Stimulated activated CD8-positive, alpha-beta memory T cell treated with anti-CD3 and anti-CD28 coated beads, Interleukin-7, amount 100 ng/mL, for 1 hour (primary cell): Measurements from ENCODE around the gene MTHFSD.

Experiments
- DNase-seq, 2 donors: peaks; one replicate each; pipeline ENCODE4 v3.0.0-alpha.2; 2020; ENCODE audit warnings: low read depth in 2 of 2

MTHFSD gene

DNA sequence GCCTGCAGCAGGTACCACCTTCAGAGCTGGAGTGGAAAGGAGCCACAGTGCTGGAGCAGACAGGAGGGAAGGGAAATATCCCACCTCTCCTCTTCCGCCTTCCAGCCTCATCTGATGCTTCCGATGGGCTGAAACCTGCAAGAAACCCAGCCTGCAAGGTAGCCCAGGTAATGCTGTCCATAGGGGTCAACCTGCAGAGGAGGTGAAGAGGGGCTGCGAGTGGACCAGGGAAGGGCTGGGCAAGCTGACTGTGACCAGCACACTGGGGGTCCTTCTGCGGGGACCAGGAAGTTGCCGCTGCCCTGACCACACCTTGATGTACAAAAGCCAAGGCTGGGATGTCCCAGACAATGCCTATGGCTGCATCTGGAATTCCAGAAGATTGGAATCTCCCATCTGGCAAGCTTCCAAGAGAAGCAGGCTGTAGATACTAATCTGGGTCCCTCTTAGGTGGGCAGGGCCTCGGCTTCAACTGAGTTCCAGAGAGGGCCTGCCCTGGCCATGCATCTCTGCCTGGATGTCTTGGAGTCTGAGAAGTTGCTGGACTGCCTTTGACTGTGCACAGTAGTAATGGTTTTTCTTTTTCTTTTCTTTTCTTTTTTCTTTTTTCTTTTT lies 29.1 kb upstream of the MTHFSD start:
- no peak for DNase-seq

- DNase-seq: no peak
Observed at GRCh38 chr16:86581458-86581857, 26.4 kb upstream of the MTHFSD start.

- no peak for DNase-seq
Observed at GRCh38 chr16:86580791-86581170, 25.7 kb upstream of the MTHFSD start.

GRCh38 chr16:86580063-86580790 lies 25.2 kb upstream of the MTHFSD start:
- DNase-seq: no peak

GRCh38 chr16:86579268-86580062 lies 24.4 kb upstream of the MTHFSD start:
- no peak for DNase-seq

DNA sequence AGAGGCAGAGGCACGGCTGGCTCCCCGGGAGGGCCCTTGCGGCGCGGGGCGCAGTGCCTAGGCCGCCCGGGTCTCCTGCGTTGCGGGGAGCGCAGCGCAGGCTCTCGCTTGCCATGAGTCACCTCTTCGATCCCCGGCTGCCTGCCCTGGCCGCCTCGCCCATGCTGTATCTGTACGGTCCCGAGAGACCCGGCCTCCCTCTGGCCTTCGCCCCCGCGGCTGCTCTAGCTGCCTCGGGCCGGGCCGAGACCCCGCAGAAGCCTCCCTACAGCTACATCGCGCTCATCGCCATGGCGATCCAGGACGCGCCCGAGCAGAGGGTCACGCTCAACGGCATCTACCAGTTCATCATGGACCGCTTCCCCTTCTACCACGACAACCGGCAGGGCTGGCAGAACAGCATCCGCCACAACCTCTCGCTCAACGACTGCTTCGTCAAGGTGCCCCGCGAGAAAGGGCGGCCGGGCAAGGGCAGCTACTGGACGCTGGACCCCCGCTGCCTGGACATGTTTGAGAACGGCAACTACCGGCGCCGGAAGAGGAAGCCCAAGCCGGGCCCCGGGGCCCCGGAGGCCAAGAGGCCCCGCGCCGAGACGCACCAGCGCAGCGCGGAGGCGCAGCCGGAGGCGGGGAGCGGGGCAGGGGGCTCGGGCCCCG lies 23.7 kb upstream of the MTHFSD start:
- no peak for DNase-seq

- no peak for DNase-seq
Observed at GRCh38 chr16:86578061-86578599, 23.1 kb upstream of the MTHFSD start, which contains the start of gene FOXL1. Gene FOXL1 (plus strand): TSS chr16:86578549. CDS start chr16:86578724, 175 bp downstream.

DNA sequence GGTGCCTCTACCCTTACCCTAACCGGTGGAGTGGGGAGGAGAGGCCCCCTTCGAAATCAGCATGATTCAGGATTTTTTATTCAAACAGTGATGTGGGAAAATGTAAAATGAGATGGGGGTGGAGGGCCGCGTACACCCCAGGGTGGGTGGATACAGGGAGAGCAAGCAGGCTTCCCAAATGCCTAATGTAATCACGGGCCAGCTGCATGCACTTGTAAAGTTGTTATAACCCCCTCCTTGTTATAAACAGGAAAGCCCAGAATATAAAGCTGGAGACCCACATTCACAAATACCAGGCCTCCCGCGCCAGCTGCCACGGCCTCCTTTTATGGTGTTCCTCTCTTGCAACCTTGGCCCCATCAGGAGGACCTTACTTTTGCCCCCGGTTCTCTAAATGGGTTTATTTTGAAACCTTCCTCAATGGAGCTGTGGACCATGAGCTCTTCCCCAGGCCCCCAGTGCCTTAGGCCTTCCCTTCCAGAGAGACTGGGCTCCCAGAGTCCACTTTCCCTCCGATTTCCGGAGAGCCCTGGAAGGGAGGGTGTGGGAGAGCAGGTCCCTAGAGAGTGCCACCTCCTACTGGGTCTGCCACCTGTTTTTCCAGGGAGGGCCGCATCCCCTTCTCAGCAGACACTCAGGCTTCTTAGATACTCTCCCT lies 22.4 kb upstream of the MTHFSD start:
- DNase-seq: no peak

DNA sequence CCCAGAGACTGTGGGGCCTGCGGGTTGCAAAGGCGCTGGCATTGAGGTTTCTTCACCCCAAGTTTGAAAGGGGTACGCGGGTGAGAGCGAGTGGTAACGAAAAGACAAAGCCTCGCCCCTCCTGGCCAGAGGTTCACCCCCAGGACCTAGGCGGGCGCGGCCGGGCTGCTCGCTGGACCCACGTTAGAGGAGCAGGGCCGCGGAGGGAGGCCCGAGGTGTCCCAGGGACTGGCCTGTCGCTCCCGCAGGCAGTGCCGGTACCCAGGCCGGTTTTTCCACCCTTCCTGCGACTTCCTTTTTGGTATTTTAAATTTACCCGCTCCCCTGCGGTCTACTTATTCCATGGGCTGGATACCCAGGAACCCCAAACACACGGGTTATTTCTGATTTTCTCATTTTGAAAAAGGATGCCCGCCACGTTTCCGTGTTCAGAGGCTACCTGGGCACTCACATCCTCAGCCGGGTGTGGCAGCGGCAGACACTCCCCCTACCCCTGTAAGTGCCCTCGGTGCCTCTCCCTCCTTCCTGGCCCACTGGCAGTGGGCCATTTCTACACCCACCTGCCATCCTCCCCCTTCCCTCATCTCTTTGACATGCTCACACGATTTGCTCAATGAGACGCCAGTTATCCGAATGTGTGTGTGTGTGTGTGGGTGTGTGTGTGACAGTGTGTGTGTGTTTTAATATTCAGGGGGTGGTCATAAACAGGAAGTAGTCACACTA lies 21.7 kb upstream of the MTHFSD start:
- no peak for DNase-seq

GRCh38 chr16:86575754-86576557 lies 20.9 kb upstream of the MTHFSD start:
- DNase-seq: no peak

DNA sequence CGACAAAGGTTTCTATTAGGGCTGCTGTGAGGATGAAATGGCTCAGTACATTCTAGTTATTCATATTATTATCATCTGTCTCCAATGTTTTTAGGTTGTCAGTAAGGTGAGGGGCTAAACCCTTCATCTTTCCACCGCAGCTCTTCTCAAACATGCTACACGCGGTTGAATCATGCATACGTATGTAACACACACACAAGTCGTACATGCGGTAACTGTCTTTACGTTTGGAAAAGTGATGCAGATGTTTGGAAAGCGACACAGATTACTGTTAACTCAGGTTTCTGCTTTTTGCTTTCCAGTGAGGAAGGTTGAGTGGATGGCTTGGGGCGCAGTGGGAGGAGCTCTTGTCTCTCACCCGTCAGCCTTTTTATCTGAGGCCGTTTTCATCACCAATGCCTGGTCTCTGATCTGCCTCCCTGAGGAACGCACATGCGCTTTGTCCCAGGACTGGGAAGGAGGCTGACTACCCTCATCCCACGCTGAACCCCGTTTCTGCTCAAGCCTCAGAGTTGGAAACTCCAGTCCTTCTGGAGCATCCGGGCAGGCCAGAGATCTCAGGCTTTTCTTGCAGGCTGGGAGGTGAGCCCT lies 20.2 kb upstream of the MTHFSD start:
- DNase-seq: no peak

DNA sequence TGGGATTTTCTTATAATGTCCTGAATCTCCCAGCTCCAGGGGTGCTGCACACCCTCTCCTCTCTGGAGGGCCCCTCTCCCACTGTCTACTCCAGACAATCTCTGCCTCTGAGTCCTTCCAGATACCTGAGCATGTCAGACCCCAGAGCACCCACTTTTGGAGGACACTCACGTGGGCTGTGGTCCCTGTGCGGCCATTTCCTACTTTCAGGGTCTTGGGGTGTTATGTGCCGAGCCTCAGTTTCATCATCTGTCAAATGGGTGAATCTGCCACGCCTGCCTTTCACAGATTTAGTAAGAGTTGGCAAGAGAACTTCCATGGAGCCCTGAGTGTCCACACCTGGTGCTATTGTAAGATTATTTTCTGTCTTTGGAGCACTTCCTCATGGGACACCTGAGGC lies 19.6 kb upstream of the MTHFSD start:
- no peak for DNase-seq

GRCh38 chr16:86573646-86574508 lies 18.8 kb upstream of the MTHFSD start:
- no peak for DNase-seq

- no peak for DNase-seq
Observed at GRCh38 chr16:86573215-86573614, 18.2 kb upstream of the MTHFSD start.

- no peak for DNase-seq
Observed at GRCh38 chr16:86572606-86573005, 17.6 kb upstream of the MTHFSD start.

- no peak for DNase-seq
Observed at GRCh38 chr16:86572041-86572521, 17.0 kb upstream of the MTHFSD start.

DNA sequence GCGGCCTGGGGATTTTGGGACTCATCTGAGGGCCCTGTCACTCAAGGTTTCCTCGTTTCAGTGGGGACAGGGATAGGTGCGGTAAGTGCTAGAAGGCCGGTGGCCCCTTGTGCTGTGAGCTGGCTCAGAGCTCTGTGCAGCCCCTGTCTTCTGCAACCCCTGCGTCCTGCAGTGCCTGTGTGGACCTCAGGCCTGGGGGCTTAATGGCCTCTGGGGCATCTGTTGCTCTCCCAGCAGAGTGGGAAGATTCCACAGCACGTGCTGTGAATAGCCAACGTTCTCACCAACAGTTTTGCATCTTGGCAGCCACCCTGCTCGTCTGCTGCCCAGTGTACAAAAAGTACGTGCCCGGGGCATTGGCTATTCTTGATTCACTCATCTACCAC lies 16.5 kb upstream of the MTHFSD start:
- no peak for DNase-seq
